ENCODE data around the gene OR51L1.

The OR51L1 gene

GRCh38 chr11:5042091-5042490, 47.4 kb downstream of the OR51L1 start:
- Histone ChIP-seq H3K4me3 (ENCODE audit: low read length) (no peak overlapping the region), H3K4me1 (ENCODE audit: low read length) (no peaks in the 10 kb centered on the region), H3K9me3 (ENCODE audit: insufficient read depth, low read length) (no peaks in the 10 kb centered on the region), H3K27ac (ENCODE audit: low read length) (no peak overlapping the region), H3K27me3 (ENCODE audit: low read depth, low read length) (no peaks in the 10 kb centered on the region), H3K79me2 (ENCODE audit: low read length) (no peaks in the 10 kb centered on the region), H3K9ac (ENCODE audit: low read length) (no peak overlapping the region), H4K20me1 (ENCODE audit: insufficient read depth, low read length) (no peaks in the 10 kb centered on the region), H2AFZ (ENCODE audit: low read depth, low read length) (no peak overlapping the region), H3K4me2 (ENCODE audit: low read length) (no peak overlapping the region), H3K36me3 (replicated peaks; ENCODE audit: low read depth, low read length) (no peaks in the 10 kb centered on the region)
- TF ChIP-seq CTCF (IDR thresholded peaks at IDR 0.05; ENCODE audit: low read depth, low read length) (no peak), EZH2phosphoT487 (IDR thresholded peaks at IDR 0.05; ENCODE audit: low read depth) (no peak)

GRCh38 chr11:5043380-5043779, 48.7 kb downstream of the OR51L1 start:
- TF ChIP-seq CTCF (IDR thresholded peaks at IDR 0.05; ENCODE audit: low read depth, low read length) (no peak), EZH2phosphoT487 (IDR thresholded peaks at IDR 0.05; ENCODE audit: low read depth) (no peak)
- no peak overlapping the region for H2AFZ ChIP-seq (ENCODE audit: low read depth, low read length)

GRCh38 chr11:5046226-5046625, 51.6 kb downstream of the OR51L1 start, which contains the start of gene OR52J3:
Gene OR52J3 (plus strand): TSS chr11:5046526. CDS start chr11:5046526, 0 bp downstream.
- H3K27me3 ChIP-seq (ENCODE audit: low read depth, low read length): no peaks in the 10 kb centered on the region
- H3K4me1 ChIP-seq (ENCODE audit: low read length): no peaks in the 10 kb centered on the region
- H3K36me3 ChIP-seq (replicated peaks; ENCODE audit: low read depth, low read length): no peaks in the 10 kb centered on the region
- no peak within 1 kb of the TSS for H3K27ac ChIP-seq (ENCODE audit: low read length)
- H3K79me2 ChIP-seq (ENCODE audit: low read length): no peaks in the 10 kb centered on the region
- no peak within 1 kb of the TSS for H2AFZ ChIP-seq (ENCODE audit: low read depth, low read length)
- no peak within 1 kb of the TSS for H3K4me2 ChIP-seq (ENCODE audit: low read length)
- no peak for TF ChIP-seq CTCF (IDR thresholded peaks at IDR 0.05; ENCODE audit: low read depth, low read length)
- no peak for TF ChIP-seq EZH2phosphoT487 (IDR thresholded peaks at IDR 0.05; ENCODE audit: low read depth)
- no peaks in the 10 kb centered on the region for H3K9me3 ChIP-seq (ENCODE audit: insufficient read depth, low read length)
- no peak within 1 kb of the TSS for H3K4me3 ChIP-seq (ENCODE audit: low read length)
- no peaks in the 10 kb centered on the region for H4K20me1 ChIP-seq (ENCODE audit: insufficient read depth, low read length)
- no peak within 1 kb of the TSS for H3K9ac ChIP-seq (ENCODE audit: low read length)

More at GRCh38 chr11:5043380-5043779, 48.7 kb downstream of the OR51L1 start:
- Histone ChIP-seq H3K4me1 (ENCODE audit: low read length) (no peaks in the 10 kb centered on the region), H3K4me2 (ENCODE audit: low read length) (no peak overlapping the region), H3K27ac (ENCODE audit: low read length) (no peak overlapping the region), H3K9ac (ENCODE audit: low read length) (no peak overlapping the region), H3K79me2 (ENCODE audit: low read length) (no peaks in the 10 kb centered on the region), H4K20me1 (ENCODE audit: insufficient read depth, low read length) (no peaks in the 10 kb centered on the region), H3K27me3 (ENCODE audit: low read depth, low read length) (no peaks in the 10 kb centered on the region), H3K4me3 (ENCODE audit: low read length) (no peak overlapping the region), H3K9me3 (ENCODE audit: insufficient read depth, low read length) (no peaks in the 10 kb centered on the region), H3K36me3 (replicated peaks; ENCODE audit: low read depth, low read length) (no peaks in the 10 kb centered on the region)

GRCh38 chr11:5046754-5047330, 52.2 kb downstream of the OR51L1 start:
- Histone ChIP-seq H3K27me3 (ENCODE audit: low read depth, low read length) (no peaks in the 10 kb centered on the region), H3K9me3 (ENCODE audit: insufficient read depth, low read length) (no peaks in the 10 kb centered on the region), H3K9ac (ENCODE audit: low read length) (no peak overlapping the region), H3K4me1 (ENCODE audit: low read length) (no peaks in the 10 kb centered on the region), H3K4me3 (ENCODE audit: low read length) (no peak overlapping the region), H3K79me2 (ENCODE audit: low read length) (no peaks in the 10 kb centered on the region), H2AFZ (ENCODE audit: low read depth, low read length) (no peak overlapping the region), H3K27ac (ENCODE audit: low read length) (no peak overlapping the region), H3K36me3 (replicated peaks; ENCODE audit: low read depth, low read length) (no peaks in the 10 kb centered on the region), H4K20me1 (ENCODE audit: insufficient read depth, low read length) (no peaks in the 10 kb centered on the region), H3K4me2 (ENCODE audit: low read length) (no peak overlapping the region)
- TF ChIP-seq CTCF (IDR thresholded peaks at IDR 0.05; ENCODE audit: low read depth, low read length) (no peak), EZH2phosphoT487 (IDR thresholded peaks at IDR 0.05; ENCODE audit: low read depth) (no peak)
